GM12873 (cell line): ENCODE results near the gene ART1.

Experiments
- CTCF ChIP-seq: IDR thresholded peaks from 2 replicates; pipeline ENCODE4 v1.5.1; 2012; ENCODE audit warnings: low read depth, mild to moderate bottlenecking, moderate library complexity, low read length, control low read depth; ENCODE audit not compliant: insufficient read depth; ENCODE audit errors: missing control alignments

ART1 gene

GRCh38 chr11:3644817-3645235 is at the start of gene ART1:
Gene ART1 (plus strand): TSS chr11:3645128. CDS start chr11:3659214, 14,086 bp downstream.
- TF ChIP-seq CTCF: no peak

- TF ChIP-seq CTCF: no peak
Measured at GRCh38 chr11:3604167-3604566, 40.8 kb upstream of the ART1 start.

- no peak for TF ChIP-seq CTCF
Measured at GRCh38 chr11:3605283-3605662, 39.7 kb upstream of the ART1 start.

GRCh38 chr11:3605771-3606203 is 39.1 kb upstream of the ART1 start:
- TF ChIP-seq CTCF: no peak

GRCh38 chr11:3609416-3610265 is 35.3 kb upstream of the ART1 start:
- peak; percentile 91 for TF ChIP-seq CTCF

GRCh38 chr11:3610846-3611245 is 34.1 kb upstream of the ART1 start:
- TF ChIP-seq CTCF: no peak

- no peak for TF ChIP-seq CTCF
Measured at GRCh38 chr11:3611976-3612678, 32.8 kb upstream of the ART1 start.
